CD4-positive, alpha-beta T cell treated with Interleukin-1 beta for 1 hour (primary cell): Measurements from ENCODE around the gene DENND1A.
A peak's percentile ranks its signal among the peaks of the same experiment; 100 is the strongest.
"Not testable (repeated sequence)": the region's sequence is repeated elsewhere in the genome, so short reads cannot be mapped to it uniquely, and the experiment has no call there.

Source experiments
- DNase-seq, 2 donors: peaks; one replicate each; pipeline ENCODE4 v3.0.0-alpha.2; 2020 to 2022

DENND1A gene

DNA sequence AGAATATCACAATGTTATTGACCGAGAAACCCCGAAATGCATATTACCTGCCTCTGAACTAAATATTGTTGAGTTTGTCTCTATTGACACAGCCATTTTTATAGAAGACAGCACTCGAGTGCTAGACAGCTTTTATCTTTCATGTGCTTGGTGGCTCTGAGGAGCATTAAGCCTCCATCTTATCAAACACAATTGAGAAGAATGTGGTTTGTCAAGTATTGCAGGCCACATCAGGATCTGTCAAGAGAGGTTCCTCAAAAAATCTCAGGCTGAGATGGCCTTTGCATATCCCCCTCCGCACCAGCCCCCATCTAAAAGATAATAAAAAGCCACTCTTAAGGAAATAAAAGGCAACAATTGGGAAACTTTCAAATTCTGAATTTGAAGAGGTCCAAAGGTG, 284.8 kb downstream of the DENND1A start:
- DNase-seq = no peak

DNA sequence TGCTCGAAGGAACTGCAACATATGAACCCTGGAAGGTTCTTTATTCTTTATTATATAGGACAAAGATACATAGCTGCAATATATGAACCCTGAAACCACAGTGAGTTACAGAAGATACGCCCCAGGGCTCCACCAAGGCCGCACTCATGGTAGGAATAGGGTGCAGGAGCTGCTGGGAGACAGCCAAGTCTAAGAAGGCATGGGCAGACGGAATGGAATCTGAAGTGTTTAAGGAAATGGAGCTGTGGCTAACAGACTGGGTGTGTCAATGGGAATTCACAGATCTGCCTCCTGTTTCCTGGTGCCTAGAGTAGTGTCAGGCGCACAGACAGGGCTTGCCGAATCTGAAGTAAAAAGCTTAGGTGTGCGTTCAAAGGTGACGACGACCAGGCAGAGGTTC, 286.4 kb downstream of the DENND1A start:
- no peak for DNase-seq

DNA sequence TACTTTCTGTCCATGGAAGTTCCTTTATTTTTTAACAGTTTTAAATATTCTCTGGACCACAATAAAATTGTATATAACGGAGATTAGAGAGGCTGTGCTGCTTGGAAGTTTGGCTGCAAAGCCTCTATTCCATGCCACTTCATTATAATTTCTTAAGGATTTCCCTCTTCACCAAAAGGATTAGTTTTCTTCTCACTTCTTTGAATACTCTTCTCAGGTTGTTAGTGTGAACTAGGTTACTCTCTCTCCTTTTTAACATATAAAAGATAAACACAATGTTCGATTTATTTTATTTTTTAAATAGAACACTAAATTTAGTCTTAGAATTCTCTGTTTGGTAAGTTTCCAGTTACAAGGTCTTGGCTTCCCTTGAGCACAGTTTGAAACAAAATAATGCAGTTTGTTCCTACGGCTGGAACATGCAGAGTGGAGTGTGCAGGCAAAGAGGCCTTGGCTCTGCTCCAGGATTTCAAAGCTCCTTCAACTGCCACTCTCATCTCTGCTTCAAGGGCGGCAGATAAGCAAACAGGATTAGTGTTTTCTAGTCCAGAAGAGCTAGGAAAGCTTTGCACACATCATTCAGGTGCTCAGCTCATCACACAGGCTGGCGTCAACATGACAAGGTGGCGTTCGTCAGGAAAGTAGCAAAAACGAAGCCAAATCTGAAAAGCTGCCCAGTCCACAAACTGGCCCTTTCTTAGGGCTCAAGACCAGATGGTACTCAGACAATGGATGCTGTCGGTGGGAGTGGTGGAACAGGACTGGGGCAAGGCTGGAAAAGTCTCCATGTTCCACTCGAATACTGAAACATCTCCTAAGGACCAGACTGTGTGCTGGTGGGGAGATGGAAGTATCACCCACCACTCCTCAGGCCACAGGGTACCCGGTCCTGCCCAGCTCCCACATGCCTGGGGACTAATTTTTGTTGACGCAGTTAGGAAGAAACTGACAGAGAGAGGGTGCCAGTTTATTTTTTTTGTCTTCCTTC, 287.3 kb downstream of the DENND1A start:
- DNase-seq = no peak

DNA sequence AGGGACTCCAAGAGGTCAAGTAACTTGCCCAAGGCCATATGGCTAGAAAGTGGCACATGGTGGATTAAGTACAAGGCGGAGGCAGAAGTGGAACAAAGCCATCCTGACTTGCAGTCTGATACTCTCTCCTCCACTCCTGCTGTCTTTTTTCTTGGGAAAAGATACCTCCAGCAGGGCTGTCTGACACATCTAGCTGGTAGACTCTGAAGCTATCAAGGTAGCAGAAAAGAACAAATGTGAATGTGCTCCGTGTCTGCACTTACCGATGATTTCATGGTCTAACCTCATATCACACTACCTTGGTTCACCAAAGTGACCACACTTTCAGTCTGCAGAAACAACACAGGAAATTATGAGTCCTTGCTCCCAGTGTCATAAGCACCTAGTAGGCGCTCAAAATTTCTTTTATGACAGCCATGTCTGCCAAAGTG, 289.1 kb downstream of the DENND1A start:
- DNase-seq = peak in 1 of 2 donors; percentile 5

DNA sequence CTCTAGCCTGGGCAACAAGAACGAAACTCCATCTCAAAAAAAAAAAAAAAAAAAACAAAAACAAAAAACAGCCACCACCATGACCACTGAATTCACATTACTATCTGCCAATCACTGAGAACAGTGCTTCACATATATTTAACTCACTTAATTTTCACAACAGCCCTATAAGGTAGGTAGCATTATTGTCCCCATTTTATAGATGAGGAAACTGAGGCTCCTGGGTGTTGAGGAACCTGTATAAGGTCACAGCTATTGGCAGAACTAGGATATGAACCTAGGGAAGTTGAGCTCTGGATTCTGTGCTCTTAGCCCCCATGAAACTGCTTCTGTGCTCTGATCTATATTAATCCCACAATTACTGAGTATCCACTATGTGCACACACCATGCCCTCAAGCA, 290.2 kb downstream of the DENND1A start:
- no peak for DNase-seq

DNA sequence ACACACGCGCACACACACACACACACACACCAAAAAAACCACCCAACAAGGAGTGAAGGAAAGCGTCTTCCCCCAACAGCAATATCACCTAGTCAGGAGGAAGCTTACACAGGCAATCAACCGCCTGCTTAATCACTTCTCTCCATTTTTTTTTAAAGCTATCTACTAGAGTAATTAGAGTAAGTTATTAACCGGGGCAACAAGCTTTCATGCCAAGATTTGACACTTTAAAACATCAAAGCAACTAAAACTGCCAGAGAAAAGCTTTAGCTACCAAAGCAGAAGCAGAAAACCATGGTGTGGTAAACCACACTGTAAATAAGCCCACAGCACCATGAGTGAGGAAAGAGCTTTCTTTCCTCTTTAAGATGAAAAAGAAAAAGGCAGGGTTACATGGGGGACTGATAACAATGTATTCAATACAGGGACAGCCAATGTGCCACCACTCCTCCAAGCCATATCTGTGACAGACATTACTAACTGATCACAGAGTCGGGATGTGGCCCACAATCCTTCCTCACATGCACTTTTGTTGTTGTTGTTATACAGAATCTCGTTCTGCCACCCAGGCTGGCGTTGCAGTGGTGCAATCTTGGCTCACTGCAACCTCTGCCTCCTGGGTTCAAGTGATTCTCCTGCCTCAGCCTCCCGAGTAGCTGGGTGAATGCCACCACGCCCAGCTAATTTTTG, 291.8 kb downstream of the DENND1A start:
- peak in 1 of 2 donors; percentile 50 for DNase-seq

DNA sequence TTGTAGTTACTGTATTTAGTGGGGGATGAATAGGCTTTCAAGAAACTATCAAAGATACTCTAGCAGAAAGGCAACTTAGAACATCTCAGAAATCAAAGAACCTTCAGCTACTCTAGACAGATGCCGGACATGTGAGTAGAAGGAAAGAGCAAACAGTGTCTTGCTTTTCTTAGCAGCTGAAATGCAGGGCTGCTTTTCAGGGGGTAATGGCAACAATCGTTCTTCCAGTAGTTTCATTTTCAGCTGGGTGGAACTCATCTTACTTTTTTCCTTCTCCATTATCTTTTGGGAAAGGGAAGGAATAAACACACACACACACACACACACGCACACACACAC, 292.4 kb downstream of the DENND1A start:
- DNase-seq = no peak

DNA sequence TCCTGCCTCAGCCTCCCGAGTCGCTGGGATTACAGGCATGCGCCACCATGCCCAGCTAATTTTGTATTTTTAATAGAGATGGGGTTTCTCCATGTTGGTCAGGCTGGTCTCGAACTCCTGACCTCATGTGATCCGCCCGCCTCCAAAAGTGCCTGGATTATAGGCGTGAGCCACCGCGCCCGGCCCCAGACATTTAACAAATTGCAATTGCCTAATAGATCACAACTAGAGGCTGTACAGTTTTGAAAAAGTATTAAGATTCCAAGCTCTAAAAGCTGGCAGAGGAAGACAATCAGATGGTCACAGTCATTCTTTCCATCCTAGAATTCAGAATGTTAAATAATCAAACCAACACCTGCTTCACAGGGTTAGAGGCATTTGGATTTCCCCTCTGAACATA, 293.1 kb downstream of the DENND1A start:
- not testable (repeated sequence) for DNase-seq

DNA sequence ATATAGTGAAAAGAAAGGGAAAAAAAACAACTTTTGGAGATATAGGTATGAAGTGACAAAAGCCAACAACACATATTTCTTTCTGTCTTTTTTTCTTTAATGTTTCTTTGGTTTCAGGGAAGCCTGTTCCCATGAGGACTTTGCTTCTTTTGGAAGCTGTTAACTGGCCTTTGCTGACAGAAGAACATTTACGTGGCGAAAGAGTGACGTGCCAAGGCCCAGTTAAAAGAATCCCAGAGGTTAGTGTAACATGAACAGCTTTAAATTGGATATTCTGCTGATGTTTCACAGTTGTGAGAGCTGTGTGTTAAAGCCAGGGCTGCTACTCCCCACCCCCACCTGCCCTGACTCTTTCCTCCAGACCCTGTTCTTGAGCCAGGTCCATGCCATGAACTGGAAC, 298.1 kb downstream of the DENND1A start:
- no peak for DNase-seq

DNA sequence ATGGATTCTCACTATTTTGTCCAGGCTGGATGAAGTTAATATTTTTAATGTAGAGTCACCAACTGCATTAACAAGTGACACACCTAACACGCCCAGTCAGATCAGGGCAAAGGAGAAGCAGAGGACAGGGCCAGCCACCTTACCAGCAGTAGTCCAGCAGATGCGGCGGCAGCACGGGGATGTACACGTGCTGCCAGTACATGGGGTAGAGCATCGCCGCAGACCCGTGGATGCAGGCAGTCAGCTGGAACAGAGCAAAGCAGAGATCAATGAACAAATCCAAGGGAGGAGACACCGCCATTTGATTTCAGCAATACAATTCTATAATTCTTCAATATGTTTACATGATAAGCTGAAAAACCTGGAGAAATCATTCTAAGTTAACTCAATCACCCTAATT, 299.7 kb downstream of the DENND1A start:
- DNase-seq = no peak

DNA sequence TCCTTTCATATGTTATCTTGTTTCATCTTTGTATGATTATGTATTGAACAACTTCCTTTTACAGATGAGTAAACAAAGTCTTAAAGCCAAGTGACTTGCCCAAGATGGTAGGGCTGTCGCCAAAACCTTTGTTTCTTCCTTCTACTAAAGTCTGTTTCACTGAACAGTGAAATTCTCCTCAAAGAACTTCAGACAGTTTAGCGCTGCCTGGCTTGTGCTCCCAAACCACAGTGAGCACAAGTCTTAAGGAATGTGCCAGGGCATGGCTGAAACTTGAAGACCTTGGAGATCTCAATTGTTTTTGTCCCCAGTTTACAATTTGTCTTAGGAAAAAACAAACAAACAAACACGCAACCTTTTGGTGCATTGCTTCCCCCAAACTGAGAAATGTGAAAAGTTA, 300.4 kb downstream of the DENND1A start:
- DNase-seq = no peak

DNA sequence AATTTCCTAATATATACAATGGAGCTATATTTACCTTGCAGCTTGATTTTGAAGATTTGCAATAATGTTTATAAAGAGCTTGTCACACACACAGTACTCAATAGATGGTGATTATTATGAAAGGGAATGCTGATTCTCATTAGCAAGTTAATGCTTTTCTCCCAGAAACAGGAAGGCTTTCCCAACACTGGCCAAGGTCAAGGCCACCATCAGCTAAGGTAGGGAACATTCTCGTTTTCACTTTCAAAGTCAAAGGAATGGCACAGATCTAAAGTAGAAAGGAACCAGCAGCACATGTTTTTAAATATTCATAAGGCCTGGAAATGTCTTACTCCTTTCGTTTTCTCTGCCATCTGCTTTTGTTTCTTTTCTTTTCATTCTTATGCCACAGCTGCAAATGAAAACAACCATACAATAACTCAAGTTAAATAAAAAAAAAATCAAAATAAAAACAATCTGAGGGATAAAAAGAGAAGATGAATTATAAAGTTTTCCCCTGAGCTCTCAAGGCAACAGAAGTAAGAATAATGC, 307.1 kb downstream of the DENND1A start:
- no peak for DNase-seq

DNA sequence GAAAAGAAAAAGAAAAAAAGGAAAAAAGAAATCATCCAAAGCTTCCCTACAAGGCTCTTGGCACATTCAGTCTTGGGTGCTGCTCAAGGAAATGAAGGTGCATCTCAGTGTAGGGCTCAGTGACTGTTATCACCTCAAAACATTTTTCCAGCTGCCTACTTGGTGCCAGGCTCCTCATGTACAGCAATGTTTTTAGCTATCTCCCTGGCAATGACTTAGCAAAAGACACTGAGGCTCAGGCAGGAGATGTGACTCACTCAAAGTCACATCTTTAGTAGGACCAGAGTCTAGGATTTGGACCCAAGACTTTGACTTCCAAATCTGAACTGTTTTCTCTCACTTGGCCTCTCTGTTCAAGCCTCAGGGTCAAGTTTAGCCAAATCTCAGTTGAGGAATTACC, 309.7 kb downstream of the DENND1A start:
- DNase-seq = no peak

DNA sequence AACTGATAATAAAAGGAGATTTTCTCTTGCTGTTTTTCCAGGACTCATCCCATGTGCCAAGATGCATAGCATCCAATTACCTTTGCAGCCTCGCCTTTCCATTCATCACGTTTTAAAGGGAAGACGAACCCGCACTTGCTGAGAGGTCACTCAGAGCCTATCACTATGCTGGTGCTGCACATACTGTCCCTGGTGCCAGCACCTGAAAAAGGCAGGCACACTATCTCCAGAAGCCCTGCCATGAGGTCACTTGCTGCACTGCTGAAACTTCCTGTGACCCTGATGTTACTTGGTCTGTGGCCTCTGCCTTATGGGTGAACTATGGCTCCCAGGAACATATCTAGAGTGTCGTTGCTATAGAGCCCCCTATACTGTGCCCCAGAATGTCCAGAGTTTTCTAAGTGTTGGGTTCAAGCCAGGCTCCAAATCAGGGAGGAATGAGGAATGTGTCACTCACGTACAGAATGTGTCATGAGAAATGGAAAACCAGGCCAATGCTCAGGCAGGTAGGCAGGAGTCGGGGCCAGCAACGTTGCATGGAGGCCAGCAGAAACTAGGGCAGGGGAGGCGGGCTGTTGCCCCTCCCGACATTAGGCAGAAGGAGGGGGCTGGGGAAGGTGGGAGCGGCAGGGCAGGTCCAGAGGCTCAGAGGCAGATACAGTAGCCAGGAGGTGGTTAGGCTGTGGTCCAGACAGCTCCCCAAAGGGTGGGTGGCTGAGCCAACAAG, 311.8 kb downstream of the DENND1A start:
- no peak for DNase-seq

DNA sequence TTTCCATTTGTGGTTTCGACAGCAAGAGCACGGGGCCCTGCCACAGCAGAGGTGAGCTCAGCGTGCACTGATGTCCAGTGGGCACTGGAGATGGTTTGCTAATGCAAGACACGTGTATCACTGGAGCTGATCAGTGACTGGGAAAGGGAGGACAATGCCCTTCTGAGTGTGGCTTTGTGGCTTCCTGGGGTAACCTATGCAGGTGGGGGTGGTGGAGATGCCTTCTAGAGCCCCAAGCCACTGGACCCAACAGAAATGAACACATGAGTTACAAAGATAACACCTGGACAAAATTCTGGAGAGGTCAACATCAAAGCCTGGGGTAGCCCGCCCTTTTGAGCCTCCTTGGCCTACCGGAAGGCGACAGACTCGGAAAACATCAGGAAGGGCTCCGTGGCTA, 312.6 kb downstream of the DENND1A start:
- DNase-seq = no peak

DNA sequence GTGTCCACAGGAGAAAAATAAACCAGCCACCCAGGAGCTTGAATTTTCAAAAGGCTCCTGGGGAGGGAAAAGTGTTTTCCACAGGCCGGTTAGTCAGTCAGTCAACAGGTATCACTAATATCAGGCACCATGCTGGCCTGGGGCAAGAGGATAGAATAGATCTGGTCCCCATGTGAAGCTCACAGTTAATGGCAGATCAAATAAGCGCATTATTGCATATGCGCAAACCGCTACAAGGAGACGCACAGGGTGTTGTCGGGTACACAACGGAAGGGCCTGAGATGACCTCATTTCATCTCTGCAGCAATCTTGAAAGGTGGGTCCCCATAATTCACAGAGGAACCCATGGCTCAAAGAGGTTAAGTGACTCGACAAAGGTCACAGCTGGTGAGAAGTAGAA, 313.2 kb downstream of the DENND1A start:
- no peak for DNase-seq

DNA sequence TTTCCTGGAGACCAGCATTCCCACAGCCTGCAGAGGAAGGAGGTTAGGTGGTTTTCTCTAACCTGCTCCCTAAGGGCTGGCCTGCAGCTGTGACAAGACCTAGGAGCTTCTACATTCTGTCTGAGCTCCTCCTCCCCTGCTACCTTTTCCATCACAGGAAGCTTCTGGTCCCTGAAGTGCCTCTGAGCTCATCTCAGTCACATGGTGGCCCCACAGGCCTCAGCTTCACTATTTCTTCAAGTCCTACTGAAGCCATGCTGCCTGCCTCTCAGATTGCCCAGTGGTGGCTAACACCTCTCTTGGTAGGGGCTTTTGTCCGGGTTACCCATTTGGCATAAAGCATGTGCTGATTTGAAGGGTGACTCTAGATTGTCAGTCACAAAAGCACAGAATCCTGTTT, 314.5 kb downstream of the DENND1A start:
- no peak for DNase-seq

DNA sequence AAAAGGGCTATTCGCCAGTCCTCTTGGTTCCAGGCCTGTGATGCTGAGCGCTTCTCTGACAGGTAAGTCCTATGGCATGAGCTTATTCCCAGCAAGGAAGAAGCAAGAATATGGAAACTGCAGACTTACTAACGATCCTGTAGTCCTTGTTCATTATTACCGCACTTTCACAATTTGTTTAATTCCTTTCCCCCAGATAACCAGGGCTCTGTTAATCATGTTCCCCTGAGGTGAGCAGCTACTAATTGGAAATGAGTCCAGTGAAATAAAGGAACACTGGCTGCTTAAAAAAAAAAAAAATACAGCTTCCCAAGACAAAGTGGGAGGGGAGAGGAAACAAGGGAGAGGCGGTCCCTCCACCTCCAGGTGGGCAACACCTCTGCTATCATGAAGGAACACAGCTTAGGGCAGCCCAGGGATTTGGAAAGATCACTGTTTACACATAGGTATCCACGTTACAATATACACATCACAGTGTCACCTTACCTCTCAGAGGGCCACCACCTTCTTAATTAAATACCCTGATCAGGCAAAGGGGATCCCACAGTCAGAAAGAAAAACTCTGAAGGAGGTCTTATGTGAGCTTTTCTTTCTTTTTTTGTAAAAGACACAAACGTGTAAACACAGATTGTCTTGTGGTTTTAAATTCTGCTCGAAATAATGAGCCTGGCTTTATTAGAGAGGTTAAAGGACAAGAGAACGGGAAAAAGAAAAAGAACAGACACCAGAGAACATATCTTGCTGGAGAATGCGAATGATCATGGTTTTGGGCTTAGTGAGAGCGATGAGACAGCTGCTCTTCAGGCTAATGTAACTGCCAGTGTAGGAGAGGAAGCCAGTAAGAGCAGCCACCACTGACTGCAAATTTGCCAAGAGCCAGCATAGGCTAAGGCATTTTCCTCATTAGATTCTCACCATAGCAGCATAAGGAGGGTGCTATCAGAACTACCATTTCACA, 315.3 kb downstream of the DENND1A start:
- DNase-seq = no peak

DNA sequence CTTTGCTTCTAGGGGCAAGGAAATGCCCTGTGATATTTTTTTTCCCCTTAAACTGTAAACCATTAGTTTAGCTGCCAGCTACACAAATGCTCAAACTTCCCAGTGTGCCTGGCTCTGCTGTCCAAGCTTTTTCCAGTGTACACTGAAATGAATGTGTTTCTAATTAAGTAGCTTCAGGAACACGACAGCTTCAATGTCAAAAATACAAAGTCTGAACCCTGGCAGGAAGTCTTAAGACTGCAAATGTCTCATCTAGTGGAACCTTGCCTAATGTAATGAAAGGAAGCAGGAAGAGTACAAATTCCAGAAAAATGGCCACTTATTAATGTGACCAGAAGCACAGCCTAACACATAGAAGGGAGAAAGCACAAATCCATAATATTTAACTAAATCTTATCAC, 318.7 kb downstream of the DENND1A start:
- DNase-seq = no peak

DNA sequence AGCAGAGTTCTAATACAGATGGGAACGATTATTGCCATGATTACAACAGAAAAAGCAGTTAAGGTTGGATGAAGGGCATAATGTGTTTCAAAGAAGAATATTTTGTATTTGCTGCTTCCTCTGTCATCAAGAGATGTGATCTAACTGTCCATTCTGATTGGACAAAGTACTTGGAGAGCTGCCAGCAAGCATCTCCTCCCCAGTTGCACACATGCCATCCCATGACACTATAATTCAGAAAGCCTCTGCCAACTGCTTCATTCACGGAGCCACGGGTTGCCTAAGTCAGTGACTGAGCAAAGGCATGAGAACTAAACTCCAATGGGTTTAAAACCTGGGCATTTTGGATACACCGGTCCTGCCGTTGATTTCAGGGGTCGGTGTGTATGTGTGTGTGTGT, 320.1 kb downstream of the DENND1A start:
- DNase-seq = no peak

DNA sequence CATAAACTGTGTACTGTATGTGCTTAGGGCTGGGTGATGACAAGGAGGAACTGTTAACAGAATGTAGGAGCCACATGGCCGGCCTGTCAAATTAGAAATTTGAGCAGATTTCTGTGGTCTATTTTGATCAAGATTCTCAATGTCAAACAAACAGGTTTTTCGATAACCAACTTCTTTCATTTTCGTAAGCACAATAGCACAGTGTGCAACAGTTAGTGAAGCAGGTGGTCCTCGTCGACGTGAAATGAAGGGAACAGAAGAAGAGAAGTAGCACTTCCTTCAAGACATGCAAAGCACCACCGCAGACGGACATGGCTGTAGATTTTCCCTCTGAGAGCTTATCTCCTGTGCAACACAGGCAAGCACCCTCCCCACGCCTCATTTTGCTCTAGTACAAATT, 321.8 kb downstream of the DENND1A start:
- peak in 1 of 2 donors; percentile 27 for DNase-seq

DNA sequence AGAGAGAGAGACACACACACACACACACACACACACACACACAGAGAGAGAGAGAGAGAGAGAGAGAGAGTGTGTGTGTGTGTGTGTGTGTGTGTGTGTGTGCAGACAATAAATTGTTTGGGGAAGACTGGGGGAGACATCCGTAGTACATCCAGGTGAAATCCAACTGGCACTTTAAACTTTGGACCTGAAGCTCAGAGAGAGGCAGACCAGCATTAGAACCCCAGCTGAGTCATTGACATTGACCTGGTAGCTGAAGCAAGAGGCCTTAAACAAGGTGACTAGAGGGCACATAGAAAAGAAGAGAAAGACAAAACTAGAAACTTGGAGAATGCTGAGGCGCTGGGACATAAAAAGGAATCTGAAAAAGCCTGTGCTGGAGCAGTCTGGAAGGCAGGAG, 322.4 kb downstream of the DENND1A start:
- no peak for DNase-seq
